HepG2 (cell line): ENCODE results near the gene NCF4. TPM values are rescaled to one million over a fixed set of nuclear protein-coding genes. Genes with fewer than 3 reads are reported as not detected.

Experiments
- ATAC-seq: fragments of 200-7000 bp; cut with Tn5 transposase; 3 replicates; pipeline ENCODE4 v1.9.1; 2020; ENCODE audit warnings: mild to moderate bottlenecking, moderate library complexity
- BruUV-seq: library from RNA; stranded (reverse); fragments of 400-500 nt; replicated peaks from 2 replicates; lab custom pipeline; 2021; lab: Mats Ljungman, UMichigan
- CTCF ChIA-PET: fragments of 300-600 bp; formaldehyde crosslinking; extraction: SDS; loops from one replicate; lab custom pipeline; 2021; ENCODE audit warnings: low total read pairs, inconsistent platforms, low intra/inter-chr PET ratio; lab: Yijun Ruan, JAX
- POLR2A ChIA-PET: fragments of 350-600 bp; sonication (Branson Sonifier 250); formaldehyde crosslinking; loops from one replicate; lab custom pipeline; 2020; ENCODE audit warnings: antibody characterized with exemption, inconsistent platforms; lab: Yijun Ruan, JAX
- DNase-seq: peaks from one replicate; pipeline ENCODE4 v3.0.0-alpha.2; 2015; ENCODE audit warnings: low spot score
- FAIRE-seq: peaks from 3 replicates; lab custom pipeline; 2011; peaks lifted over from hg19 to GRCh38; lab: Jason Lieb, UNC
- H2AFZ ChIP-seq: one replicate; pipeline ENCODE4 v1.6.1; 2011; ENCODE audit warnings: low read length, inconsistent platforms
- H3K27ac ChIP-seq: fragments of 300-600 bp; 3 replicates; pipeline ENCODE4 v1.8.0; 2011; ENCODE audit warnings: mixed run types, mild to moderate bottlenecking, mixed read lengths, low read length, inconsistent platforms; ENCODE audit not compliant: insufficient read depth; ENCODE audit errors: extremely low read length
- H3K27me3 ChIP-seq, 2 experiments: fragments of 200-600 bp in 1 of 2; 2 replicates in 1 of 2; 3 replicates in 1 of 2; pipeline versions ENCODE4 v1.6.0 to v1.8.0; 2011; ENCODE audit warnings: low read length in 2 of 2, mild to moderate bottlenecking in 2 of 2, moderate library complexity in 2 of 2, inconsistent platforms in 1 of 2; ENCODE audit not compliant: insufficient read depth in 2 of 2, control insufficient read depth in 1 of 2
- H3K36me3 ChIP-seq, 2 experiments: fragments of 200-600 bp in 1 of 2; replicated peaks in 1 of 2; 2 replicates in 1 of 2; 3 replicates in 1 of 2; pipeline versions ENCODE4 v1.5.1 to v1.8.0; 2011; ENCODE audit warnings: low read length in 2 of 2, inconsistent platforms in 1 of 2; ENCODE audit not compliant: insufficient read depth in 2 of 2, control insufficient read depth in 1 of 2
- H3K4me1 ChIP-seq: 2 replicates; pipeline ENCODE4 v1.5.1; 2012; ENCODE audit warnings: low read length, inconsistent platforms; ENCODE audit not compliant: insufficient read depth
- H3K4me2 ChIP-seq: 2 replicates; pipeline ENCODE4 v1.6.0; 2011; ENCODE audit warnings: low read depth, low read length, inconsistent platforms
- H3K4me3 ChIP-seq, 3 experiments: fragments of 200-600 bp in 1 of 3; sonication (generic), shearing (Covaris generic) in 1 of 3; replicated peaks in 1 of 3; 2 replicates each; pipeline ENCODE4 v1.5.1; 2011 to 2016; ENCODE audit warnings: low read length in 3 of 3, inconsistent platforms in 2 of 3, low read depth in 2 of 3, mild to moderate bottlenecking in 2 of 3, control low read depth in 1 of 3, mixed read lengths in 1 of 3; ENCODE audit not compliant: insufficient read depth in 1 of 3
- H3K79me2 ChIP-seq: one replicate; pipeline ENCODE4 v1.6.1; 2011; ENCODE audit warnings: low read length, inconsistent platforms; ENCODE audit not compliant: insufficient read depth
- H3K9ac ChIP-seq: 2 replicates; pipeline ENCODE4 v1.6.0; 2011; ENCODE audit warnings: mild to moderate bottlenecking, low read depth, low read length, inconsistent platforms; ENCODE audit not compliant: insufficient read depth
- H3K9me3 ChIP-seq: 2 replicates; pipeline ENCODE4 v1.5.1; 2012; ENCODE audit warnings: mild to moderate bottlenecking, low read length
- H4K20me1 ChIP-seq: 2 replicates; pipeline ENCODE4 v1.6.0; 2011; ENCODE audit warnings: inconsistent platforms, mild to moderate bottlenecking, low read length, moderate library complexity; ENCODE audit not compliant: insufficient read depth
- FOXA1 ChIP-seq, 2 experiments: fragments of 450-650 bp in 1 of 2; sonication (generic) in 1 of 2; formaldehyde crosslinking in 1 of 2; IDR thresholded peaks; 2 replicates each; pipeline versions ENCODE4 v1.4.0 to v1.6.1; 2016 to 2020; ENCODE audit warnings: missing genetic modification reagents in 1 of 2
- KDM4B ChIP-seq: sonication (generic); formaldehyde crosslinking; IDR thresholded peaks from 2 replicates; pipeline ENCODE4 v1.4.0; 2020; ENCODE audit warnings: missing genetic modification reagents
- KLF6 ChIP-seq: IDR thresholded peaks from 2 replicates; pipeline ENCODE4 v1.8.0; 2016; ENCODE audit warnings: missing biosample characterization, missing genetic modification reagents
- NR2F1 ChIP-seq, 2 experiments: fragments of 450-650 bp in 1 of 2; formaldehyde crosslinking in 1 of 2; IDR thresholded peaks; 2 replicates each; pipeline versions ENCODE4 v1.5.0 to v1.6.1; 2016 to 2020; ENCODE audit warnings: mild to moderate bottlenecking in 1 of 2, missing compliant biosample characterization in 1 of 2, missing genetic modification reagents in 1 of 2, moderate library complexity in 1 of 2
- SIN3A ChIP-seq: IDR thresholded peaks from 2 replicates; pipeline ENCODE4 v1.6.1; 2011; ENCODE audit warnings: low read depth, mild to moderate bottlenecking, control low read depth, low read length, borderline replicate concordance
- ZFY ChIP-seq: sonication (generic); formaldehyde crosslinking; IDR thresholded peaks from 2 replicates; pipeline ENCODE4 v1.4.0; 2020; ENCODE audit warnings: missing genetic modification reagents
- ZKSCAN5 ChIP-seq: sonication (generic); formaldehyde crosslinking; IDR thresholded peaks from 2 replicates; pipeline ENCODE4 v1.5.1; 2020; ENCODE audit warnings: mild to moderate bottlenecking, missing genetic modification reagents
- ZNF556 ChIP-seq: sonication (generic); formaldehyde crosslinking; IDR thresholded peaks from 2 replicates; pipeline ENCODE4 v1.4.0; 2020; ENCODE audit warnings: mild to moderate bottlenecking, missing genetic modification reagents, borderline replicate concordance
- ZNF629 ChIP-seq: sonication (generic); formaldehyde crosslinking; conservative IDR thresholded peaks from 2 replicates; pipeline ENCODE4 v1.5.0; 2020; ENCODE audit warnings: missing genetic modification reagents
- WGBS: methylation state at CpG from one replicate; pipeline ENCODE4 v1.1.6; 2017; ENCODE audit warnings: low lambda C conversion rate; 5-methylcytosine and 5-hydroxymethylcytosine counted together
- in situ Hi-C: cut with HindIII; loops from 2 replicates; pipeline ENCODE4 v1.10.0; 2017; ENCODE audit warnings: low pct_unique_long_range_greater_than_20kb; ENCODE audit not compliant: extremely low pct_ligation_motif_present
- intact Hi-C: fragments of 100-400 bp; cut with micrococcal nuclease; formaldehyde crosslinking; loops from one replicate; pipeline ENCODE4 v1.10.0; 2022; ENCODE audit not compliant: unreplicated experiment
- polyA plus RNA-seq, 8 experiments: library from polyadenylated mRNA; depleted of rRNA in 3 of 8; stranded (reverse) in 7 of 8; unstranded in 1 of 8; fragments of >200 nt; fragmentation: Illumina TruSeq in 4 of 8; extraction: Trizol in 4 of 8; gene quantifications; 2 replicates each; pipeline versions ENCODE4 v1.2.1 to v1.2.3, GENCODE V29; 2011 to 2016; ENCODE audit warnings: low read depth in 4 of 8, missing spikeins in 1 of 8, mixed read lengths in 1 of 8; ENCODE audit not compliant: insufficient read depth in 1 of 8
- total RNA-seq, 5 experiments: library from RNA; depleted of rRNA; stranded (reverse); fragments of >200 nt; fragmentation: Illumina TruSeq; extraction: Trizol; gene quantifications; 2 replicates each; pipeline ENCODE4 v1.2.3, GENCODE V29; 2016; ENCODE audit warnings: low read depth in 1 of 5

NCF4 gene
- total and polyA plus RNA-seq, 2 of the 13 experiments (the other 11 are each of a cell fraction or from before 2014, with no cell fraction given): not detected

DNA sequence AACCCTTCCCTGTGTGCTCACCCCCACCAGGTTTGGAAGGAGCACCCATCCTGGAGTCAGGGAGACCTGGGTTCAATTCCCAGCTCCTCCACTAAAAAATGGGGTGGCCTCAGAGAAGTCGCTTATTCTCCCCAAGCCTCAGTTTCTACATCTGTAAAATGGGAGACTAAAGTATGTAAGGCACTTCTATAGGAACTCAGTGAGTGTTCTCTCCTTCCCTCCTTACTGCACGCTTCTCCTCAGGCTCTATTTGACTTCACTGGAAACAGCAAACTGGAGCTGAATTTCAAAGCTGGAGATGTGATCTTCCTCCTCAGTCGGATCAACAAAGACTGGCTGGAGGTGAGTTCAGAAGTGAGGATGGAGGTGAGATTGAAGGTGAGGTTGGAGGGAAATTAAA is 11.3 kb downstream of the NCF4 start:
- FAIRE-seq (no peak), DNase-seq (no peak), ATAC-seq (no peak)
- H3K27ac ChIP-seq: no peak overlapping the region
- H3K4me1 ChIP-seq: peaks cover 9% of the 10 kb centered on the region; the same call in 1 of the 2 replicates
- in situ Hi-C loops (no loop called here), intact Hi-C loops (no loop called here)
- no peaks in the 10 kb centered on the region for H4K20me1 ChIP-seq
- TF ChIP-seq KLF6 (CRISPR knock-in tag) (no peak), ZNF556 (CRISPR knock-in tag) (no peak), ZNF629 (0 out of 2 replicates have a peak, but pooled peaks have one; percentile 23)
- ChIA-PET CTCF (no interaction called here), POLR2A (no interaction called here)
- no peak overlapping the region for H3K4me2 ChIP-seq
- no peaks in the 10 kb centered on the region for H3K79me2 ChIP-seq
- H2AFZ ChIP-seq: no peak overlapping the region
- peaks cover 2 to 22% of the 10 kb centered on the region in 2 experiments; a peak in 3 of 5 replicates for H3K27me3 ChIP-seq
- no peak overlapping the region for H3K4me3 ChIP-seq
- no peak overlapping the region for H3K9ac ChIP-seq
- H3K9me3 ChIP-seq: no peaks in the 10 kb centered on the region
- WGBS: 31% methylated on average over 3 of the region's 3 CpGs
- no peaks in the 10 kb centered on the region for H3K36me3 ChIP-seq
- no TSS peak for BruUV-seq

DNA sequence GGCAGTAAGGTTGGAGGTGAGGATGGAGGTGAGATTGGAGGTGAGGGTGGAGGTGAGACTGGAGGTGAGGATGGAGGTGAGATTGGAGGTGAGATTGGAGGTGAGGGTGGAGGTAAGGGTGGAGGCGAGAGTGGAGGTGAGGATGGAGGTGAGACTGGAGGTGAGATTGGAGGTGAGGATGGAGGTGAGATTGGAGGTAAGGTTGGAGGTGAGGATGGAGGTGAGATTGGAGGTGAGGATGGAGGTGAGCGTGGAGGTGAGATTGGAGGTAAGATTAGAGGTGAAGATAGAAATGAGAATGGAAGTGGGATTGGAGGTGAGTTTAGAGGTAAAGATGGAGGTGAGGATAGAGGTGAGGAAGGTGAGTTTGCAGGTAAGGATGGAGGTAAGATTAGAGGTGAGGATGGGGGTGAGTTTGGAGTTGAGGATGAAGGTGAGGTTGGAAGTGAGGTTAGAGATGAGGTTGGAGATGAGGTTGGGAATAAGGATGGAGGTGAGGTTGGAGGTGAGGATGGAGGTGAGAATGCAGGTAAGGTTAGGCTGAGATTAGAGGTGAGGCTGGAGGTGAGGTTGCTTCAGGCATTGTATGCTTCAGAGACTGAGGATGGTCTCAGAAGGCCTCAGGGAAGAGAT is 12.2 kb downstream of the NCF4 start:
- DNase-seq (no peak), FAIRE-seq (no peak), ATAC-seq (no peak)
- peaks cover 2 to 22% of the 10 kb centered on the region in 2 experiments; a peak in 4 of 5 replicates for H3K27me3 ChIP-seq
- no TSS peak for BruUV-seq
- H3K4me2 ChIP-seq: no peak overlapping the region
- no peaks in the 10 kb centered on the region for H3K9me3 ChIP-seq
- TF ChIP-seq KDM4B (CRISPR knock-in tag) (no peak), SIN3A (no peak), NR2F1 (CRISPR knock-in tag; IDR thresholded peaks at IDR 0.05) (no peak), ZKSCAN5 (CRISPR knock-in tag) (peak; percentile 97), ZFY (CRISPR knock-in tag) (no peak), FOXA1 (IDR thresholded peaks at IDR 0.05) (peak; percentile 16; the same call in 1 of the 2 replicates), FOXA1 (CRISPR knock-in tag; IDR thresholded peaks at IDR 0.05) (no peak)
- intact Hi-C loops: no loop called here
- H3K79me2 ChIP-seq: no peaks in the 10 kb centered on the region
- in situ Hi-C loops: no loop called here
- H3K9ac ChIP-seq: no peak overlapping the region
- H3K4me3 ChIP-seq: no peak overlapping the region
- no peaks in the 10 kb centered on the region for H4K20me1 ChIP-seq
- 49% methylated on average over 2 of the region's 2 CpGs for WGBS
- peaks cover 9% of the 10 kb centered on the region; the same call in 1 of the 2 replicates for H3K4me1 ChIP-seq
- H3K36me3 ChIP-seq: no peaks in the 10 kb centered on the region
- H2AFZ ChIP-seq: no peak overlapping the region
- H3K27ac ChIP-seq: no peak overlapping the region
- POLR2A ChIA-PET: no interaction called here
- CTCF ChIA-PET: no interaction called here
